Central memory CD4-positive, alpha-beta T cell (primary cell): ENCODE results near the gene FBXL7.

Source experiments
- DNase-seq: peaks from one replicate; pipeline ENCODE4 v3.0.0; 2022

Gene FBXL7

DNA sequence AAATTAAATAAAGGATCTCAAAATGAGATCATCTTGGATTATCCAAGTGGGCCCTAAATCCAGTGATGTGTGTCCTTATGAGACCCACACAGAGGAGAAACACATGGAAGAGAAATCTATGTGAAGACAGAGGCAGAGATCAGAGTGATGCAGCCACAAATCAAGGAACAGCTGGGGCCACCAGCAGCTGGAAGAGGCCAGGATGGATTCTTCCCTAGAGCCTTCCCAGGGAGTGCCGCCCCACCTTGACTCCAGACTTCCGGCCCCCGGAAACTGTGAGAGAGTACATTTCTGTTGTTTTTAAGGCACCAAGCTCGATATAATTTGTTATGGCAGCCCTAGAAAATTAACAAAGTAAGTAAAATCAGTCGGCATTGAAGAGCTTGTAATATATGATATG is 286.9 kb downstream of the FBXL7 start:
- DNase-seq, result no peak

DNA sequence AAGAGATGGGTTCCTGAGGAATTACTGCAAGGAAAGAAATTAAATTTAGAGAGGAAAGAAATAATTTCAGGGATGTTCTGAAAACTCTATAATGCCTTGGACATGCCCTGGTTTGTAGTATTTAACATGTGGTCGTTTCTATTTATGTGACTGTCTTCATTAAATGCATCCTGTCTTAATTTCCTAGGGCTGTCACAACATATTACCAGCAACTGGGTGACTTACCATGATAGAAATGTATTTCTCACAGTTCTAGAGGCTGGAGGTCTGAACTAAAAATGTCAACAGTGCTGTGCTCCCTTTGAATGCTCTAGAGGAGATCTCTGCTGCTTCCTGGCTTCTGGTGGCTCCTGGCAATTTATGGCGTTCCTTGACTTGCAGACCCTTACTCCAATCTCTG is 287.7 kb downstream of the FBXL7 start:
- DNase-seq, result no peak

DNA sequence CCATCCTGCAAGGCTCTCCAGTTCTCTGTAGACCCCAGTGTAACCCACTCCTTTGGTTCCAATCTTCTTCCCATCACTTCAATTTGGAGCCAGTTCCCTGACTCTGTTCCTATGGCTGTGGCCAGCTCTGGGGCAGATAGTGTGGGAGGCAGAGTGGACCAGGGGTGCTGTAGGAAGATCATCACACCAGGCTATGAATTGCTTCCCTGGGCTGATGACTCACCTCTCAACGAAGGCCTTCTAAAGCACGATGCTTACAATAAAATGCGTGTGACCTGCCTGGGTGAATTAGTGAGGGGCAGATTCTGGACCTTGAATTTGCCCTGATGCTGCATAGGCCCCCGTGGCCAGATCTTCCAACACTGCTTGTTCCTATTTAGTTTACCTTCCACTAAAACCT is 289.7 kb downstream of the FBXL7 start:
- DNase-seq, result no peak

DNA sequence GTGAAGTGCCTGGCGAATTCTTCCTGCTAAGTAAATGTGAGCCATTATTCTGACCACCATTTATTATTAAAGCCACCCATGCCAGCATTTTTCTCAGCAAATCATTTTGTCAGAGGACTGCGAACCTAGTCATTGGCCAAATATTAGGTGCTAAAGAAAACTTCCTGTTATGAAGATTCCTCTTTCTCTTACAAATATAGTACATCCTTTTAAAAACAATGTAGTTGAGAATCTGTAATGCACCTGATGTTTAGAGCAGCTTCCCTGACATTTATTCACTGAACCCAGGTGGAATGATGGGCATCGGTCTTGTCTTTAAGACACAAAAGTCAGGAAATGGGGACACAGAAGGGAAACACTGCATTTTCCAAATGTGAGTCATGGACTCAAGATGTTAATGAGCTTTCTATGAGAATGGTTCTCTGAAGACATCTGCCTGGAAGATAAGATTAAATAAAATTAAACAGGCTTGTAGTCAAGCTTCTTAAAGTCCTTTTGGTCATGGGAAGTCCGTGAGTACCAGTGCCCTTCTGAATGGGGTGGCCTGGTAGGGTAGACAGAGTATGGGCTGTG is 290.6 kb downstream of the FBXL7 start:
- DNase-seq, result no peak

DNA sequence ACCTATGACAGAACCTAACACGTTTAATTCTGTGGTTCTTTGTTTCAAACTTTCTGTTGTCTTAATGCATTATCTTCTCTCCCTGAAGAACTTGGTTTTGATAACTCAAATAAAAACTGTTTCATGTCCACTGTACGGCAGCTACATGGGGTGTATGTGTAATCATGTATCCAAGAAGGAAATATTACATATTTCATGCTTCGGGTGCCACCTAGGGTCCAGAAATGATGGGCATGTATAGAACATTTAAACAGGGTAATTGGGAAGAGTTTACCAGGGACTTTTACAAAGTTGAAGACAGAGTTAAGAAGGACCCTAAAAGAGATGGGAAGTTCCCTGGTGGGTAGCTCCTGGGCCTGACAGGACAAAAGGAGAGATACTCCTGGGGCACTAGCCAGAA is 291.3 kb downstream of the FBXL7 start:
- DNase-seq, result no peak

DNA sequence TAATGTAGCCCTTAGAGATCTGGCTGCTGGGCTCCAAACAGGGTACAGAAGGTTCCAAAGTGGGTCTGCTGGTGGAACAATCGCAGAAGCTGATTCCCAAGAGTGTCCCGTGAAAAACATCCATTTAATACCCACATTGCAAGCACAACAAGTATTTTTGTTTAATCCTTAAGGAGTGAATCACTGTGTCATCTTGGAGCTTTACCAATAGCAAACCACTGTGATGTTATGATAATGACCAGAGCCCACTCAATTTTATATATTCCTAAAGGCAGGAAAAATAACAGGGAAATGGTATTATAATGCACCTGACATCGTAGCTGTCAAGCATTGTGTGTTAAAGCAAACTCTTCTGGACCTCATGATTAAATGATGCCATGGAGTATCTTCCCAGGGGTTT is 291.9 kb downstream of the FBXL7 start:
- no peak for DNase-seq

DNA sequence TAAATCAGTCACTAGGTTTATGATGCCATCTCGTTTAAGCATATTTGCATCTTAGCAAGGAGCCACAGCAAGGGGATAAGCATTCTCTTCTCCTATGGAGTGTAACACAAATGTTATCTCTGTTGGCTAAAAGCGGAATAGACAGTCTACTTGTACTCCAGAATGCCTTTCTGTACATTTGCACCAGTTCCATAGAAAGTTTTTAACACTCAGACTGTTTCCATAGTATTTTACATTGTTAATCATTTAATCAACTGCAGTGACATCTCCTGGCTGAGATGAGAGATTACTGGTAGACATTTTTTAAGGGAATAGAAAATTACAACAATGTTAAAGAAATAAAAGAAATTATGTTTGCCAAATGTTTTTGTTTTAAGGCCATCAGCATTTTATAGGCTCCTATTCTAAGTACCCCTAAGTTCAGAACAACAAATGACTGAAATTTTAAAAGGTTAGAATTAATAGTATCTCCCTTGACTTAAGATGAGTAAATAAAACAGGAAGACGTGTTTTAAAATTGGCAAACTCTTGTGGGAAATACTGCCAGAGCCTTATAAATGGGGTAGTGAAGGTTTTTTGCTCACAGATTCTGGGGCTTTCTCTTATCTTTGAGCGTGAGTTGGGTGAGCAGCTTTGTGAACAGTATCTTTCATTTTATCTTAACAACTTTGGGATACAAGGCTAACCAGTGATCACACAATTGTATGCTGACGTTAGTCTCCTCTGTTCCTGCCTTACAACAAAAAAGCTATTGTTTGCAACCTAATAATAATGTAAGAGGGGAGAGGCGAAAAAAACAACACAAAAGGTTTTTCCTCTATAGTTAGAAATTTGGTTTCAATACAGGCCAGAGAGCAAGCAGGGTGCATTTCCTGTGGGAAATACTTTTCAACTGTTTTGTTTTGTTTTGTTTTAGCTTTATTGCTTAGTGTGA is 294.3 kb downstream of the FBXL7 start:
- no peak for DNase-seq

DNA sequence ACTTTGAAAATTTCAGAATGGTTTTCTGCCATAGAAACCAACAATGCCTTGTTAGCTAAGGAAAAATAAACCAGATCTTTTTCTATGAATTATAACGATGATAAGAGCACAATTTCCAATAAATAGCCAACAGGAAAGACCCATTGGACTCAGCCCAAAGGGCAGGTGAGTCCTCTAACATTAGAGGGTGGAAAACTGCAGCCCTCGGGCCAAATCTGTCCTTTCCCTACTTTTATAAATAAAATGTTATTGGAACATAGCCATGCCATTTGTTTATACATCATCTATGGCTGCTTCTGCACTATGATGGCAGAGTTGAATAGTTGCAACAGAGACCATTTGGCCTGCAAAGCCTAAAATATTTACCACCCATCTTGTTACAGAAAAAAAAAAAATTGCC is 296.1 kb downstream of the FBXL7 start:
- DNase-seq, result no peak

DNA sequence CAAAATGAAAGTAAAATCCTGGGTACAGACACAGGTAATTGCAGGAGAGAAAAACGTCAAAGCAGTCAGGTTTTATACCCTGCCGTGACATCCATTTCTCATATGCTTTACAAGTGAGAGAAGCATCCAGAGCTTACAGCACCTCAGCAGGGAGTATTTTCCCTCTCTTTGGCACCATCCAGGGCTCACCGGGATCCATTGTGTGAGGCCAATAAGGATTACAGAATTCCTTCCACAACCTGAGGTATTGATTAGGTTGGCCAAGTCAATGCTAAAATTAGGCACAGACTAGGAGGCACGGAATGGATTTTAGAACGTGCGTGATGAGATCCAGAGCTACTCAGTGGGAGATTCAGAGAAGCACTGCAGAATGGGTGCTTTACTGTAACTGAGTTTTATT is 296.6 kb downstream of the FBXL7 start:
- DNase-seq, result no peak

GRCh38 chr5:15797116-15797515 is 297.1 kb downstream of the FBXL7 start:
- DNase-seq, result no peak

DNA sequence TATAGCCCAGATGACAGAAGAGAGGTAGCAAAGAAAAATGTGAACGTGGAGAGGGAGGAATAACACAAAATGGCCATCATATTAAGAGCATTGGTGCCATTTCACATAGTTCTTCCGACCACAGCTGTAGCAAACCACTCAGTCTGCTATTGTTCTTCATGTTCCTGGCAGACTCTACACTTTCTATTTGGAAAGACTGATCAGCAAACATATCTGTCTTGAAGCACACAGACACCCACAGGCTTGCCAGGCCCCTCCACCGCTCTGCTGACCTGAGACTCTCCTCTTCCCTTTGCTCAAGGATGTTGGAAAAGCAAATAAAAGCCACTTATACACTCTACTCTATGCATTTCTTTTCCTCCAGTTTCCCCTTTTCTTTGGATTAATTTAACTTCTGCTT is 298.0 kb downstream of the FBXL7 start:
- no peak for DNase-seq

- no peak for DNase-seq
These were observed 299.0 kb downstream of the FBXL7 start for GRCh38 chr5:15799014-15799413.

DNA sequence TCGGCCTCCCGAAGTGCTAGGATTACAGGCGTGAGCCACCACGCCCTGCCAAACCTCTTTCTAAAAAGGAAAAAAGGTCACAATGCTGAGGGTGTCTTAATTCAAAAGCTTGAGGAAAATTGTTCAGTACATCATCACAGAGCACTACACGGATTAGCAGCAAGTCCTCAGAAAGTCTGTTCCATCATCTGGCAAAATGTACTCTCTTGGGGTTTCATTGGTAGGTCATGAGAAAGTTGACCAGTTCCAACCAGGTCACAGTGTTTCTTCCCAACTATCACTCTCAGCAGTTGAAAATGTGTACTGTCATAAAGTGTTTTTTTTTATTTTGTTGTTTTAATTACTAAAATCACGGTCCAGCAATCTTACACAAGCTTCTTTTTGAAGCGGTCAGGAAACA is 299.6 kb downstream of the FBXL7 start:
- no peak for DNase-seq

GRCh38 chr5:15803280-15803679 is 303.3 kb downstream of the FBXL7 start:
- DNase-seq, result no peak

- DNase-seq, result no peak
These were observed 306.6 kb downstream of the FBXL7 start for GRCh38 chr5:15806613-15807012.

GRCh38 chr5:15807248-15807647 is 307.3 kb downstream of the FBXL7 start:
- DNase-seq, result no peak

- no peak for DNase-seq
These were observed 307.9 kb downstream of the FBXL7 start for GRCh38 chr5:15807871-15808270.

DNA sequence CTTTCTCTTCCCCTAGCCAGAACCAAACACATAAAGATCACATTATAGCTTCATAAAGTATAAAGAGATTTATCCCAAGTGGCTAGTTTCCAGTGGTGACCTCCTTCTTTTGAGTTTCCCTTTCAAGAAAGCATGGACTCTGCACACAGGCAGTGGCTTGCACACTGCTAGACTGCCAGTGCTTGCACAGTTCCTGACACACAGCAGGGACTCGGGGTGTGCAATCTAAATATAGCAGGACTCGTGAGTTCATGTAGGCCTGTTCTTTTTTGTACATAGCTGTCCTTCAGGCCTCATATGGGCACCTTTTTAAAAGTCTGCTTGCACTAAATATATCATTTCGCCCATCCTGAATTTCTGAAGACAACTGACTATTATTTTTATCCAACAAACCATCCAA is 308.6 kb downstream of the FBXL7 start:
- no peak for DNase-seq

DNA sequence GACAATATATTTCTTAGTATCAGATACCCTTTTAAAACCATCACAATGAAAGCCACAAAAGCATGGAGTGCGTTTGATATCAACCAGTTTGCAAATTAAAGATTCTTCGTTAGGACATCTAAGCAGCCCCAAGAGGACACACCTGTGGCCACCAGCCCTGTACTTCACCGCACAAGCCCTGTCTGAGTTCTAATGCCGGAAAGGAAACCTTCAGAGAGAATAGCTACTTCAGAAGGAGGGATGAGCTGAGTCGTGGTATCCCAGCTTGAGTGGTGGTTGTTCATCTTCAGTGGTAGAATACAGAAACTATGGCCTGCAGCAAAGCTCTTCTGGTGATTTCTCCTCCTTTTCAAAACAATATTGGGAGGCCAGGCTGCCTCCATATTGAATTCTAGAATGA is 319.6 kb downstream of the FBXL7 start:
- no peak for DNase-seq

DNA sequence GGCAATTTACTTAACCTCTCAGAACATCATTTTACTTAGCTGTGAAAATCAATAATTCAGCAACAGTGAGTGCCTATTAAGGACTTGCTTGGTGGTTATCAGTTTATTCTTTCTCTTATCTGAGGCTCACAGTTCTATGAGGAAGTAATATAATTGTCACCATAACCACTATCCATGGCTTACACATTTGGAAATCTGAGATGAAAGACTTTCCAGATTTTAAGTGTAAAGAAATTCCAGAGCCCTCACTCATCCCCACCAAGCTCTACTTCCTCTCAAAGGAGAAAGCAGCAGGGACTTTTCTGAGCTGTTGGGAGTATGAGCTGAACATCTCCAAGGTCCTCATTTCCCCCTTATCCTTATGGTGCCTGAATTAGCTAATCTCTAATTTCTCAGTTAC is 321.5 kb downstream of the FBXL7 start:
- no peak for DNase-seq

GRCh38 chr5:15823398-15823797 is 323.4 kb downstream of the FBXL7 start:
- no peak for DNase-seq

DNA sequence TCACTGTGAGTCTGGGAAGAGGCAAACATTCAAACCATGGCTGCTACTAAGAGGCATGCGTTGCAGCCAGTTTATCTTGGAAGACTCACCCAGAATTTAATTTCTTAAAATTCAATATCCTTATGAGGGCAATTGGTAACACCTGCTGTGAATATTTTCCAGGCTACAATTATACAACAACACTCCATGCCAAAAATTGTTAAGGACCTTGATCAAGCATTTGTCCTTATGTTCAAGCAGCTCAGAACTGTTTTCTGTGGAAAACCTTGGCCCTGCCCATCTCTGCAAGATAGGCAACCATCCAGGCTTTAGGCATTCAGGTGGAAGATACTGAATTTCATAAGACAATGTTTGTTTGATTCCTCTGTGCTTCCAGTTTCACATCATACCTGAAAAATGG is 327.8 kb downstream of the FBXL7 start:
- no peak for DNase-seq

DNA sequence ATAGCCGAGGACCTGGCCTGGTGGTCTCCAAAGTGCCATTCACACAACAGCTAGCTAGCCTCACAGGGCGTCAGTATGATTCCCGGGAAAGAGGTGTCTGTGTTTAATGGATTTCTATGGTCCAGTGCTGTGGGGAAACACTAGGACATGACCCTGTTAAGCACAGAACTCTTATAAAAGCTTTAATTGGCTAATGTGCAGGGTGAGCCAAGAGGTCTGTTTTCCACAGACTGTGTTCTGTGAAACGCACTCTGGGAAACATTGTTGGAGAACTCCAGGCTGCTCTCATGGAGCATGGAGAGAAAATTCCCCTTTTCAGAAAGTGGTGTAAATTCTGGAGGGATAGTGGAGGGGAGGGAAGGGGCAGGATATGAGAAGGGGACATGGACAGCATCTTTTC is 331.4 kb downstream of the FBXL7 start:
- DNase-seq, result no peak

GRCh38 chr5:15833365-15833764 is 333.4 kb downstream of the FBXL7 start:
- DNase-seq, result no peak
